HEK293 (cell line): ENCODE measurements around the gene UST.
"Not testable (repeated sequence)": the region's sequence is repeated elsewhere in the genome, so short reads cannot be mapped to it uniquely, and the experiment has no call there.

ENCODE experiments used
- SETDB1 ChIP-seq: IDR thresholded peaks from one replicate; pipeline ENCODE4 v1.6.1; 2017; ENCODE audit warnings: mild to moderate bottlenecking, low read length, moderate library complexity, mixed read lengths; ENCODE audit not compliant: insufficient read length
- SP2 ChIP-seq: fragments of 450-650 bp; formaldehyde crosslinking; IDR thresholded peaks from 2 replicates; pipeline ENCODE4 v1.5.1; 2016; ENCODE audit warnings: missing biosample characterization, missing genetic modification characterization
- TRIM28 ChIP-seq: IDR thresholded peaks from 2 replicates; pipeline ENCODE4 v1.6.1; 2011; ENCODE audit warnings: low read length, control low read depth, borderline replicate concordance
- YY1 ChIP-seq: fragments of 450-650 bp; formaldehyde crosslinking; IDR thresholded peaks from 2 replicates; pipeline ENCODE4 v1.5.1; 2018; ENCODE audit warnings: missing biosample characterization, missing genetic modification characterization
- ZBTB48 ChIP-seq: fragments of 450-650 bp; formaldehyde crosslinking; IDR thresholded peaks from 2 replicates; pipeline ENCODE4 v1.5.1; 2016; ENCODE audit warnings: missing biosample characterization, missing genetic modification characterization
- ZBTB7A ChIP-seq: fragments of 450-650 bp; formaldehyde crosslinking; IDR thresholded peaks from 2 replicates; pipeline ENCODE4 v1.5.1; 2016; ENCODE audit warnings: low read depth, missing biosample characterization, missing genetic modification characterization
- ZFP37 ChIP-seq: fragments of 450-650 bp; formaldehyde crosslinking; IDR thresholded peaks from 2 replicates; pipeline ENCODE4 v1.5.1; 2016; ENCODE audit warnings: missing biosample characterization, missing genetic modification characterization
- ZNF266 ChIP-seq: fragments of 450-650 bp; formaldehyde crosslinking; IDR thresholded peaks from 2 replicates; pipeline ENCODE4 v1.5.1; 2016; ENCODE audit warnings: missing biosample characterization, missing genetic modification characterization, low read depth
- ZNF558 ChIP-seq: fragments of 450-650 bp; formaldehyde crosslinking; IDR thresholded peaks from 2 replicates; pipeline ENCODE4 v1.5.1; 2016; ENCODE audit warnings: missing biosample characterization, missing genetic modification characterization
- ZNF645 ChIP-seq: fragments of 450-650 bp; formaldehyde crosslinking; IDR thresholded peaks from 2 replicates; pipeline ENCODE4; 2016; ENCODE audit warnings: missing biosample characterization, missing genetic modification characterization
- ZNF792 ChIP-seq: fragments of 450-650 bp; formaldehyde crosslinking; IDR thresholded peaks from 2 replicates; pipeline ENCODE4 v1.5.1; 2016; ENCODE audit warnings: missing biosample characterization, missing genetic modification characterization
- TF ChIP-seq, protein P1 (sequence below): fragments of 450-650 bp; formaldehyde crosslinking; IDR thresholded peaks from 2 replicates; pipeline ENCODE4 v1.5.1; 2016; ENCODE audit warnings: missing biosample characterization, missing genetic modification characterization
- TF ChIP-seq, protein P2 (sequence below): fragments of 450-650 bp; formaldehyde crosslinking; optimal IDR thresholded peaks from 2 replicates; pipeline ENCODE3; 2016; ENCODE audit warnings: missing biosample characterization, mild to moderate bottlenecking, missing genetic modification characterization

DNA sequence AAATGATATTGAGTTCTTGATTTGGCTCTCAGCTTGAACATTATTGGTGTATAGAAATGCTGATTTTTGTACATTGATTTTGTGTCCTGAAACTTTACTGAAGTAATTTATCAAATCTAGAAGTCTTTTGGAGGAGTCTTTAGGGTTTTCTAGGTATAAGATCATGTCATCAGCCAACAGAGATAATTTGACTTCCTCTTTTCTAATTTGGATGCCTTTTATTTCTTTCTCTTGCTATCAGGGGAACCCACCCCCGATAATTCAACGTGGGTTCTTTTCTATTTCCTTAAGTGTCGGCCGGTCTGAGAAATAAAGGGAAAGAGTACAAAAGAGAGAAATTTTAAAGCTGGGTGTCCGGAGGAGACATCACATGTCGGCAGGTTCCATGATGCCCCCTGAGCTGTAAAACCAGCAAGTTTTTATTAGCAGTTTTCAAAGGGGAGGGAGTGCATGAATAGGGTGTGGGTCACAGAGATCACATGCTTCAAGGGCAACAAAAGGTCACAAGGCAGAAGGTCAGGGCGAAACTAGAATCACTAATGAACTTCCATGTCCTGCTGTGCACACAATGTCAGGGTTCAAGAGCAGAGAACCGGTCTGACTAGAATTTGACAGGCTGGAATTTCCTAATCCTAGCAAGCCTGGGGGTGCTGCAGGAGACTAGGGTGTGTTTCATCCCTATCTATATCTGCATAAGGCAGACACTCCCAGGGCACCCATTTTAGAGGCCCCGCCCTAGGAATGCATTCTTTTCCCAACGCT, 17.6 kb downstream of the UST start:
- TF ChIP-seq, protein P1, sequence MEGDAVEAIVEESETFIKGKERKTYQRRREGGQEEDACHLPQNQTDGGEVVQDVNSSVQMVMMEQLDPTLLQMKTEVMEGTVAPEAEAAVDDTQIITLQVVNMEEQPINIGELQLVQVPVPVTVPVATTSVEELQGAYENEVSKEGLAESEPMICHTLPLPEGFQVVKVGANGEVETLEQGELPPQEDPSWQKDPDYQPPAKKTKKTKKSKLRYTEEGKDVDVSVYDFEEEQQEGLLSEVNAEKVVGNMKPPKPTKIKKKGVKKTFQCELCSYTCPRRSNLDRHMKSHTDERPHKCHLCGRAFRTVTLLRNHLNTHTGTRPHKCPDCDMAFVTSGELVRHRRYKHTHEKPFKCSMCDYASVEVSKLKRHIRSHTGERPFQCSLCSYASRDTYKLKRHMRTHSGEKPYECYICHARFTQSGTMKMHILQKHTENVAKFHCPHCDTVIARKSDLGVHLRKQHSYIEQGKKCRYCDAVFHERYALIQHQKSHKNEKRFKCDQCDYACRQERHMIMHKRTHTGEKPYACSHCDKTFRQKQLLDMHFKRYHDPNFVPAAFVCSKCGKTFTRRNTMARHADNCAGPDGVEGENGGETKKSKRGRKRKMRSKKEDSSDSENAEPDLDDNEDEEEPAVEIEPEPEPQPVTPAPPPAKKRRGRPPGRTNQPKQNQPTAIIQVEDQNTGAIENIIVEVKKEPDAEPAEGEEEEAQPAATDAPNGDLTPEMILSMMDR = not testable (repeated sequence)
- TF ChIP-seq ZNF792 (tag by site-specific recombination); YY1 (tag by site-specific recombination); SETDB1; ZNF558; ZNF645 (tag by site-specific recombination); ZFP37 (tag by site-specific recombination); SP2 (tag by site-specific recombination); ZBTB48; TRIM28; ZBTB7A (tag by site-specific recombination); ZNF266: not testable (repeated sequence)
- TF ChIP-seq, protein P2, sequence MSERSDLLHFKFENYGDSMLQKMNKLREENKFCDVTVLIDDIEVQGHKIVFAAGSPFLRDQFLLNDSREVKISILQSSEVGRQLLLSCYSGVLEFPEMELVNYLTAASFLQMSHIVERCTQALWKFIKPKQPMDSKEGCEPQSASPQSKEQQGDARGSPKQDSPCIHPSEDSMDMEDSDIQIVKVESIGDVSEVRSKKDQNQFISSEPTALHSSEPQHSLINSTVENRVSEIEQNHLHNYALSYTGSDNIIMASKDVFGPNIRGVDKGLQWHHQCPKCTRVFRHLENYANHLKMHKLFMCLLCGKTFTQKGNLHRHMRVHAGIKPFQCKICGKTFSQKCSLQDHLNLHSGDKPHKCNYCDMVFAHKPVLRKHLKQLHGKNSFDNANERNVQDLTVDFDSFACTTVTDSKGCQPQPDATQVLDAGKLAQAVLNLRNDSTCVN (tag by site-specific recombination) = not testable (repeated sequence)
